SKM-1 (cell line): ENCODE measurements around the gene MYCBP2.
"Not testable (repeated sequence)": the region's sequence is repeated elsewhere in the genome, so short reads cannot be mapped to it uniquely, and the experiment has no call there.

ENCODE experiments used
- DNase-seq: peaks from one replicate; lab custom pipeline; 2025; ENCODE audit not compliant: unreplicated experiment; lab: John Stamatoyannopoulos, UW

MYCBP2 gene

DNA sequence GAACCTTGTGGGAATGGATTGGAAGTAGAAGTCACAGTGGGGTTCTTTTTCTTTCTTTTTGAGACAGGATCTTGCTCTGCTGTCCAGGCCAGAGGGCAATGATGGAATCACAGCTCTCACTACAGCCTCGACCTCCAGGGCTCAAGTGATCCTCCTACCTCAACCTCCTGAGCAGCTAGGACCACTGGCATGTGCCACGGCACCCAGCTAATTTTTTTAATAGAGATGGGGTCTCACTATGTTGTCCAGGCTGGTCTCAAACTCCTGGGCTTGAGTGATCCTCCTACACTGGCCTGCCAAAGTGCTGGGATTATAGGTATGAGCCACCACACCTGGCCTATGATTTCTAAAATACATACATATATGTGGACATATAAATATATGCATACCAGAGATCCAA lies 111.4 kb downstream of the MYCBP2 start:
- DNase-seq: no peak

DNA sequence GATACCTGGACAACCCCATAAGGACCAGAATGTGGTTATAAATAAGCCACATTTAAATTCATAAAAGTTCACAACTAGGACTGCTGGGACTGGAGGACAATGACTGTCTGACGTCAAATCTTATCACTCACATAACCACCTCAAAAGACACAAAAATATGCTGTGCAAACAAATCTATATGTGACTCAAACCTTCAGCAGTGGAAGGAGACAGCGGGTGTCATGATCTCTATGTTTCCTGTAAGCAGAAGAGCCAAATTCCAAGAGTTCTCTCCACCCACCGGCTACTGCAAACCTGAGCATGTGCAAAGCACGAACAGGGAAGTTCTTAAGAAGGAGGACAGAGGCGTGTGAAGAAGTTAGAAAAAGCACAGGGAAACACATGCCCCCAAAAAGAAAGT lies 113.2 kb downstream of the MYCBP2 start:
- no peak for DNase-seq

DNA sequence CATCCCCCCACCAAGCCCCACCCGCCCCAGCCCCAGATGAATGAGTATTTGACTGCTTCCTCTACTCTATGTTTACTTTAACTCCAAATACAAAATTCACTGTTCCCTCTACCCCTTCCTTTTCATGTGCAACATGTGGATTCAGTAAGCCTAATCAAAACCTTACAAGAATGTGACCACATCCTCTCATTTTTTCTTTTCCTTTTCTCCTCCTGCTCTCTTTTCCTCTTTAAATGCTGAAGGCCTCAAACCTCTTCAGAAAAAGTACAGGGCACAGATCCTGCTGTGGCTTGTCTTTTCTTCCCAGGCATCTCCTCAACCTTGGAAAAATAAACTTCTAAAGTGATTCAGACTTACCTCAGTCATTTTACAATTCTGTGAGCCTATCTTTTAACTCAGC lies 119.0 kb downstream of the MYCBP2 start:
- no peak for DNase-seq

DNA sequence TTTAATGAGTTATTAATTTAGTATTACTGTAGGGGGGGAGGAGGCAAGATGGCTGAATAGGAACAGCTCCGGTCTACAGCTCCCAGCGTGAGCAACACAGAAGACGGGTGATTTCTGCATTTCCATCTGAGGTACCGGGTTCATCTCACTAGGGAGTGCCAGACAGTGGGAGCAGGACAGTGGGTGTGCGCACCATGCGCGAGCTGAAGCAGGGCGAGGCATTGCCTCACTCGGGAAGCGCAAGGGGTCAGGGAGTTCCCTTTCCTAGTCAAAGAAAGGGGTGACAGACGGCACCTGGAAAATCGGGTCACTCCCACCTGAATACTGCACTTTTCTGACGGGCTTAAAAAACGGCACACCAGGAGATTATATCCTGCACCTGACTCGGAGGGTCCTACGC lies 127.9 kb downstream of the MYCBP2 start:
- DNase-seq: not testable (repeated sequence)

DNA sequence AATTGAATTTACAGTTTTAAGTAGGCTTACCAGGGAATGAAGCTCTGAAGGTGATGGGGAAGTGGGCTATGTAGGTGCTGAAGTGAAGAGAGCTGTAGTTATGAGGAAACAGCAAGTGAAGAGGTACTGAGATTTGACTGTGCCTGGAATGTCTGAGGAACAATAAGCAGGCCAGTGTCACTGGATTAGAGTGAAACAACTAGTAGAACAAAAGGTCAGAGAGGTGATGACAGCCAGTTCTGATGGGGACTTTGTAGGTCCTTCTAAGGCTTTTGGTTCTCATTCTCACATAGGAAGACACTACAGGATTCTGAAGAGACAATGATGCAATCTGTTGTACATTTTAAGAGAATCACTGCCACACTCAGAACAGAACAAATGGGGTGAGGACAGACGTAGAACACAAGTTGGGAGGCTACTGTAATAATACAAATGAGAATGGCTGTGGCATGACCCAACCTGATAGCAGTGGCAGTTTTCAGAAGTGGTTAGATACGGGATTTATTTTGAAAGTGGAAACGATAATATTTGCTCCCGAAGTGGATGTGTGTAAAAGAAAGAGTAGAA lies 130.8 kb downstream of the MYCBP2 start:
- no peak for DNase-seq

DNA sequence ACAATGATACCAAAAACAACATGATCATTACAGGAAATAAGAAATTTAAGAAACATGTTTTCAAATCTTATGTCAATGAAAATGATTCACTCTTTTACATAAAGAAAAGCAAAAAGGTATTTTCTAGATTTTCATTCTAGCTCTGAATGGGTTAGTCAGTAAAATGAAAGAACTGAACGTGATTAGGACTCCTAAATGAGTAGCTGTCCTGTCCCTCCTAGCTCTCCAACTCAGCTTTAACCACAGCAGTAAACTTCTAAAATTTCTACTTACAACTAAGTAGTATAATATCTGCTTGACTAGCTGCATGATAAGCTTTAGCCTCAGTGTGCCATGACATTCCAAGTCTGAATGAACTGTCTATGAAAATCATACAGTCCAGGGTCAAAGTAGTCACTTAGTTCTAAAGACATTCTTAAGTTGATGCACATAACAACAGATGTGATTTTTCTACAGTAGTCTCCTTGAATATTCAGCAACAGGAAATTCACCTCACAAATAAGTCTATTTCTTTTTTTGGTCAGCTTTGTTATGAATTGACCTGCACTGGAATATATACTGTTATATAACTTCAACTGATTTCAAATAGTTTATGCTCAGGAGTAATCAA lies 136.4 kb downstream of the MYCBP2 start:
- no peak for DNase-seq

DNA sequence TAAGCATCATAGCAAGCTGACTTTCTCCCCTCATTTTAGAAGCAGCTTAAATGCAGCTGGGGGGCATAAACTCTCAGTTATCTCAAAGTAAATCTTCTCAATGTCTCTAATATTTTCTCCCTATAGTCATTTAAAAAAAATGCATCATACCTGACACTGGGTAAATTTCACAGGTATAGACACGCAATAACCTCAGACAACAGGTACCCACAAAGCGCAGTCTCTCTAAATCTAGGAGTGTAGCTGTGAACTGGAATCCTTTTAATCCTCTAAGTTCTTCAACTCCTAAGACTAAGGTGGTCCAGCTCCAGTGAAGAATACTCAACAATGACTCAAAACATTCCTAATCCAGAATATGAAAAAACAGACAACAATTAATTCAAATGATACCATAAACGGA lies 141.2 kb downstream of the MYCBP2 start:
- DNase-seq: no peak

DNA sequence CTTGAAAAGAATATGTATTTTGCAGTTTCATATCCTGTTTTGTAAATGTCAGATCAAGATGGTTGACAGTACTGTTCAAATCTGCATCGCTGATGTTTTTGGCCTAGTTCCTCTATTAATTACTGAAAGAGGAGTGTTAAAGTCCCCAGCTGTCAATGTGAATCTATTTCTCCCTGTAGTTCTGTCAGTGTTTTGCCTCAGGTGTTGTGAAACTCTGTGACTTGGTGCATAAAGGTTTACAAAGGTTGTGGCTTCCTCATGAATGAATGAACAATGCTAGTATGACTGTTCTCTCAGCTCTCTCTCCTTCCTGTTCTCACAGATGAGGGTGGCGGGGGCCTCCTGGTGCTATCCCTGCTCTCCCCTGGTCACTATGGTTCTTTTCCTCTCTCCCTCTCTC lies 142.4 kb downstream of the MYCBP2 start:
- no peak for DNase-seq

DNA sequence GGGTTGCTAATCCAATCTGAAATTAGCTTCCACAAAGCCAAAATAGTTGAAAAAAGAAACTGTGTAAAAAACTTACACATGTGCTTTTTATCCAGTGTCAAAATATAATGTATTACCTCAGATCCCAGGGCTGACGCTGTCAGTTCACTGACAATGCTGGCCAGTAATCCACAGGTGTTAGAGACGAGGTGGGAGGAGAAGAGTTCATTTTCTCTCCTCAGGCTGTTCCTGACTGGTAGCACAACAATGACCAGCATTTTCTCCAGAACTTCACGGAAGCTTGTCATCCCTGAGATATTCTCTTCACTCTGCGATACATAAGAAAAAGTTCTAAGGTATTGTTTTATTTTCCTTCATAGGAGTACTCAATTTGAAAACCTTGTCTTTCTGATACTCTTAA lies 146.9 kb downstream of the MYCBP2 start:
- no peak for DNase-seq

DNA sequence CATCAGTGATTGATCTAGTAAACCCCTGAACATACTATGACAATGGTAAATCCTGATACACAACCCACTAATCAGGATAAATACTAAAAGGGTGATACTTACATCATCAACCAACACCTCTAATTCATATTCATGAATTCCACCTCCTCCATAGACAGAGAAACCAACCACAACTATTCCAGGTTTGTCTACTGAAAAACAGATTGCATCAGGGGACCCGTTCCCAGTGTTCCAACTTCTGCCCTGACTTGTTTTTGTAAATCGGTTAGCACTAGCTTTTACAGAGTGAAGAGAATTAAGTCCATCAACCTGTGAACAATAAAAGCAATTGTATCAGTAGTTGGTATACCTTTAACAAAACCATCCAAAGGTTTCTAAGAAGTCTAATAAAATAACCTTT lies 149.2 kb downstream of the MYCBP2 start:
- no peak for DNase-seq

DNA sequence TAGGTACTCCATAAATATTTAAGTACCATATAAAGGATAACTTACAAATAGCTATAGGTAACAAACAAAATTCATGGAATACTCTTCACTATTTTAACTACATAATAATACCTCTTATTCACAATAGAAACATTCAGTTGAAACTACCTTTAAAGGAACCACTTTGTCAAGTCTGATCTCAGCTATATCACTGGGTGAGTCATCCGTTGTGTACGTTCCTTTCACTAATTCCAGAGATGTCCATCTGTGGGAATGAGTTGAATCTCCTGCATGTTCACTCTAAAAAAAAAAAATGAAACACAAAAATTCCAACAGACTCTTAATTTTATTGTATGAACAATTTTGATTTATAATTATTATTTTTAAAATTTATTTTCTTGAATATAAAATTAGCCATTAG lies 150.5 kb downstream of the MYCBP2 start:
- DNase-seq: no peak

DNA sequence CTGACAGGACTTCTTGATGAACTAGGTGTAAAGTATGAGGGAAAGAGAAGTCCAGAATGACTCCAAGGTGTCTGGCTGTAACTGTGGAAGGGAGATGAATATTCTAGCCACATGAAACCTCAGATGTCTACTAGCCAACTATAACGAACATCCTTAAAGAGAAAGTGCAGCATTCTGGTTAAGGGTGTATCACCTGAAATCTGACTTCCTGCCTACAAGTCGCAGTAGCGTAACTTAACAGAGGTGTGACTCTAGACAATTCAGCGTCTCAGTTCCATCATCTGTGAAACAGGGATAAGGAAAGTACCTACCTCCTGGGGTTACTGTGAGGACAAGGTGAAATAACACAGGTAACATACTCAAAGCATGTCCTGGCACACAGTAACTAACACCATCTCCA lies 154.2 kb downstream of the MYCBP2 start:
- DNase-seq: no peak

DNA sequence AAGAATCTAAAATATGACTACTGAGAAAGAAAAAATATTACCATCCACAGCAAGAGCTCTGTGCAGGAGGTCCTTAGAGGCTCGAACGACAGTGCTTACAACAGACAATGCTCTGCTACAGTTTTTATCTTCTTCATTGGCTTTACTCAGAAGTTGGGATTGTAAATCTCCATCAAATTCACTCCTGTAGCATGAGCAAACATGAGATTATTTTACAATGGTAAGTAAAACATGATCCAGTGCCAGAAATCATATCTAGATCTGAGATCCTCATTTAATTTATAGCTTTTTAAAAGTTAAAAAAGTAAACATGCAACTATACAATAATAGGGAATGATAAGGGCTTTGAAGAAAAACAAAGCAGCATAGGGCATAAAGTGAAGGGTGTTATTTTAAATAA lies 155.4 kb downstream of the MYCBP2 start:
- no peak for DNase-seq

DNA sequence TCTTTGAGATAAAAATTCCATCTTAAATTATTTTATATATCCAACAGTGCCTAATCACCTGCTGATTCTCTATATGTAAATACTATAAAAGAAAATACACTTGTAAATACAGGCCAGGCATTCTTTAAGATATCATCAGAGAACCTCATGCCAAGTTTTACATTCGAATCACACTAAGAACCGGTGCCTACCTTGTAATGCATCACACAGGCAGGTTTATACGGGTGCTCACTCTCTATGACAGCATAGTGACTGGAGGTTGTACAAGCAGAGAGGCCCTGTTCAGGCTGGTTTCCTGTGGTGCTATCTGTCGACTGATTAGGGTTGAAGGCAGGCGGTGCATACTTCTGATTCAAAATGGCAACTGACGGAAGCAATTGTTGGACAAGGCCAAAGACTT lies 158.7 kb downstream of the MYCBP2 start:
- no peak for DNase-seq

DNA sequence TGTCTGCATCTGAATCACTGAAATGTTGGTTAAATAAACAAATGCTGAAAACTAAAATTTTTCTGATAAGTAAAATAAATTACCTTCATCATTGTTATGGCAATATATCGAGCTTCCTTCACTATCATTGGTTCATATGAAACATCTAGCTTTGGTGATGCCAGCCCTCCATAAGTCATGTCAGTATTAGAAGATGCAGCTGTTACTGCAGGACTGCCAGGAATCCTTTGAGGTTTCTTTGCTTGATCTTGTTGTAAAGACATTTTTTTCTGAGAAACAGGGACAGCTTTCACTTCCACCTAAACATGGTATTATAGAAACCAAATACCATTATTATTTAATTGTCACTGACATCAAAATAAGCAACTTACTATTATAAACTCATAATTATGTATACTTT lies 176.2 kb downstream of the MYCBP2 start:
- no peak for DNase-seq

DNA sequence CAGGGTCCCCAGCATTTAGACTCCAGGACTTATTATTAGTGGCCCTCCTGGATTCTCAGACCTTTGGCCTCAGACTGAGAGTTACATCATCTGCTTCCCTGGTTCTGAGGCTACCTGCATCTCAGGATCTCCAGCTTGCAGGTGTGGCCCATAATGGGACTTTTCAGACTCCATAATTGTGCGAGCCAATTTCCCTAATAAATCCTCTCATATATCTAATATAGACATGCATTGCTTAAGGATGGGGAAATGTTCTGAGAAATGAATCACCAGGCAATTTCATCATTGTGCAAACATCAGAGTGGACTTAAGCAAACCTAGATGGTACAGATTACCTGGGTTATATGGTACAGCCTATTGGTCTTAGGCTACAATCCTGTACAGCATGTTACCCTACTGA lies 183.5 kb downstream of the MYCBP2 start:
- no peak for DNase-seq

DNA sequence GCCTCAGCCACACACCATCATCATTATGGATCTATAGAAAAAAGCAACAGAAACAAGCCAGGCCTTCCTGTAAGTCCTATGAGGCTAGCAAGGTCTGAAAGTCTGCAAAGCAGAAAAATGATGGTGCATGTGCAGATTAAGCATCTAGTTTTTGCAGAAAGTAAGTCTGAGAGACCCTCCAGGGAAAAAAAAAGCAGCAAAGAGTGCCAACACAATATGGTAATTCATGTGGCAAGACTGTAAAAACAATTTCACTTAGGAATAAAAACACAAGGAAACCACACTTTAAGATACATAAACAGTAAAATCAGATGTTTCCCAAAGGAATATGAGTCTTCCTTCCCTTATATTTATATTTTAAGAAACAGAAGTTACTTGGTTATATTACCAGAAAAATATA lies 187.6 kb downstream of the MYCBP2 start:
- DNase-seq: no peak

DNA sequence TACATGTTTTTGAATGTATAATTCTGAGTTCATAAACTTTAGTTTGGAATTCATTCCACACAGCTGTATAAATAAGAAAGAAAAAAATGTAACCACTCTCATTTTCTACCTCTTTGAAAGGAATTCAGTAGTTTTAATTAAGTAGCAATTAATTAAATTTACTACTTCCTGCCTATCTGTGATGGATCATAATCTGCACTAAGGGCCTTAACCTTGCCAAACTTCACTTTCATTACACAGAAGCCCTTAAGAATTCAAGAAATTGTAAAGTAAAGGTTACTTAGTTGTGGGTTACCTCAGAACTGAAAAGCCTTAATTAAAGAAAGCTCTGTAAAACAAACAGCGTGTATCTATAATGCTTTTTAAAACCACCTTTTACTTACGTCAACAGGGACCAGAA lies 188.1 kb downstream of the MYCBP2 start:
- DNase-seq: no peak

DNA sequence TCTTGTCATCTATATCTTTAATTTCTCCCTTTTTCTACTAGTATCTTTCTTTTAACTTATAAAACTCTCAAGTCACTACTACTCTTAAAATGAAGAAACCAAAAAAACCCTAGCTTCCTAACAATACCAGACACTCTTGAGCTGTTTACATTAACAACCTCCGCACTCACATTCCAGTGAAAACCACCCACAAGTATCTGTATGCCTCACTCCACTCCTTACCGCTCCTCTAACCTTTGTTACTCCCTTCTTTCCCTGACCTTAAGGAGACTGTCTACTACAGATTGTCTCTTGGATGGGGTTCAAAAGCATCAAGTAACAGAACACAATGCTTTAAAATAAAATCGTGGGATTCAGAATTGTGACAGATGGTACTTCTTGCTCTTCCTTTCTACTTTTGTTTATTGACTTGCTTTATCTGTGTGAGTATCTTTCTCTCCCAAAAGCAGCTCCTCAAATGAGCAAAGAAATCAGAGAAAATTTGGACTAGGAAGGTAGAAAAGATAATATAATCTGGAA lies 189.9 kb downstream of the MYCBP2 start:
- DNase-seq: no peak

DNA sequence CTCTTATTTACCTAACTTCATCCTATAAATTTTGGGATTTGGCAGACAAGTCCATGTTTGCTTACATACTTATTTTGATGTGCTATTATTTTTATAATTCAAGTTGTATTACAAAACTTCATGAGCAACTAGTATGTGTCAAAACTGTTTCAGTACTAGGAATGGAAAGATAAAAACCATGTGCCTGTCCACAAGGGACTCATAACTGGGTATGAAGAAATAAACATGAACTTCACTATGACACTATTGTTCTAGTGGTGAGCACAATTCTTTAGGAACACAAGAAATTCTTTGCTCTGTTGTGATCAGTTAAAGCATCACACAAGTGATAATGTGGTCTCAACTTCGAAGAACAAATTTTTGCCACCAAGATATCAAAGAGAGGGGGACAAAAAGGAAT lies 202.5 kb downstream of the MYCBP2 start:
- no peak for DNase-seq

DNA sequence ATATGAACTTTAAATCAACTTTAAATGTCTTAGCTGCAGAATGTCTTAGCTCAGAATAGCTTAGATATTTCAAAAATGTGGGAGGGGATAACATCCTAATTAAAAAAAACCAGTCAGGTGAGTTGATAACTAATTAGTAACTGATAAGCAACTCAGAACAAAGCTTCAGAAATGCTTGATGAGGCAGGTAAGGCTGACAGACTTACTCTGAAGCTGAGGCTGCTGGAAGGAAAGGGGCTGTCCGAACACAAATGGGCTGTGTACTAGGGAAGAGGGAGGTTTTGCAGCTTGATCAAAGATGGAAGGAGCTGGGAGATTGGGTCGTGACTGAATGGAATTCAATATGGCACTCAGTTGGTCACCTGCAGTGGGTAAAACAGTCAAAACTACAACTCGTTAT lies 208.8 kb downstream of the MYCBP2 start:
- DNase-seq: no peak

DNA sequence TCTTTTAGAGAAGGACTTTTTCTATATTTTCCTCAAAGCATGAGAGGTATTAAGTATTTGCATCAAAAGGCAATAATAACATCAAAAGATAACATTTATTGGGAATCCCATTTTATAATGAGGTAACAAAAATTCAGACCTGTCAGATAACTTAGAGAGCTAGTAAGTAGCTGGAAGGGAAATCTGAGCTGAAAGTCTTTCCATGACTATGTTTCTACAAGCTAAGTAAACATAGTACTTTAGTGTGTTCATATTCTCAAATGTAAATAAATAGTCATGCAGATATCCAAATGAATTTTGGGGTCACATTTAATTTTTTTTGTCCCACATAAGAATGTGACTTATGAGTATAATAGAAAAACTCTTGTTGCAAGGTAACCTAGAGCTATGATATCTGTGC lies 212.6 kb downstream of the MYCBP2 start:
- DNase-seq: no peak

DNA sequence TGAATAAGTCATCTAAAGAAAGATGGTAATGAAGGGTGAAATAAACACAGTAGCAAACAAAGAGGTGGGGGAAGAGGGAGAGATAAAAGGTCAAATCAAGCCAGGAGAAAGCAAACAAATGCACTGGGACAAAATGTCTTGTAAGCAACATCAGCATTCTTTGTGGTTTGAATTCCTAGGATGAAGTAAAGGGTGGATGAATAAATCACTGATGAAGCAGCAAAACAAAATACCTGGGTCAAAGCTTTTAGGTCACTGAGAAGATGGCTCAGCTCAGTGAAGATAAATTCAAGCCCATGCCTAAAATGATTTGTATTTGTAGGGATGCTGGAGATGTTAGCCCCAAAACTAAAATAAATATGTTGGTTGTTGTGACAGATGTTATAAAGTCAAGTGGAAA lies 213.4 kb downstream of the MYCBP2 start:
- no peak for DNase-seq
